HCT116 (cell line): ENCODE results near the gene AKAP13. TPM values are rescaled to one million over a fixed set of nuclear protein-coding genes. Genes with fewer than 3 reads are reported as not detected.

Experiments
- ATAC-seq: fragments of 200-7000 bp; cut with Tn5 transposase; 2 replicates; pipeline ENCODE4 v1.9.1; 2020; ENCODE audit warnings: mild to moderate bottlenecking, moderate library complexity
- BruUV-seq: library from RNA; stranded (reverse); fragments of 400-500 nt; replicated peaks from 2 replicates; lab custom pipeline; 2021; lab: Mats Ljungman, UMichigan
- CTCF ChIA-PET: fragments of 300-600 bp; sonication (Branson Sonifier 250); formaldehyde crosslinking; loops from one replicate; lab custom pipeline; 2021; ENCODE audit warnings: antibody characterized with exemption; lab: Charles Lee
- POLR2A ChIA-PET: fragments of 300-600, 350-600 bp; sonication (Branson Sonifier 250); formaldehyde crosslinking; loops from one replicate; lab custom pipeline; 2021; ENCODE audit warnings: antibody characterized with exemption; lab: Charles Lee
- RAD21 ChIA-PET, 2 experiments: fragments of 300-600 bp; sonication (Branson Sonifier 250); formaldehyde crosslinking; loops; one replicate each; lab custom pipeline; 2023; ENCODE audit warnings: low total read pairs in 2 of 2; ENCODE audit not compliant: uncharacterized antibody in 2 of 2, unreplicated experiment in 2 of 2, low non-redundant PET in 1 of 2; lab: Charles Lee
- DNase-seq: peaks from one replicate; pipeline ENCODE4 v3.0.0-alpha.2; 2010; ENCODE audit warnings: low read depth, low spot score
- H2AFZ ChIP-seq: fragments of 200-600 bp; shearing (Covaris generic), sonication (generic); 2 replicates; pipeline ENCODE4 v1.6.1; 2017; ENCODE audit warnings: low read depth, mixed run types, mixed read lengths, antibody characterized with exemption, low read length; ENCODE audit not compliant: poor library complexity, severe bottlenecking
- H3K27ac ChIP-seq: 2 replicates; pipeline ENCODE4 v1.5.1; 2012; ENCODE audit warnings: low read depth, low read length
- H3K27me3 ChIP-seq: fragments of 200-600 bp; sonication (generic); 2 replicates; pipeline ENCODE4 v1.6.1; 2016; ENCODE audit warnings: mixed run types, low read length, mixed read lengths; ENCODE audit not compliant: insufficient read depth
- H3K36me3 ChIP-seq, 2 experiments: fragments of 200-500 bp in 1 of 2; fragments of 200-600 bp in 1 of 2; sonication (Bioruptor generic) in 1 of 2; sonication (generic) in 1 of 2; 2 replicates each; pipeline versions ENCODE4 v1.5.1 to v1.6.1; 2014 to 2016; ENCODE audit warnings: low read length in 2 of 2, inconsistent platforms in 1 of 2, mixed read lengths in 1 of 2, mixed run types in 1 of 2; ENCODE audit not compliant: insufficient read depth in 2 of 2, control insufficient read depth in 1 of 2
- H3K4me1 ChIP-seq, 2 experiments: fragments of 200-600 bp in 1 of 2; sonication (generic) in 1 of 2; 2 replicates each; pipeline versions ENCODE4 v1.5.1 to v1.6.1; 2012 to 2017; ENCODE audit warnings: low read length in 2 of 2, inconsistent platforms in 1 of 2, mild to moderate bottlenecking in 1 of 2, mixed read lengths in 1 of 2, mixed run types in 1 of 2, moderate library complexity in 1 of 2; ENCODE audit not compliant: insufficient read depth in 2 of 2, control insufficient read depth in 1 of 2
- H3K4me2 ChIP-seq: fragments of 200-600 bp; sonication (generic); 2 replicates; pipeline ENCODE4 v1.6.1; 2017; ENCODE audit warnings: mixed run types, low read length, mixed read lengths
- H3K4me3 ChIP-seq, 2 experiments: fragments of 200-600 bp in 1 of 2; sonication (generic) in 1 of 2; replicated peaks in 1 of 2; 2 replicates each; pipeline ENCODE4 v1.5.1; 2011 to 2016; ENCODE audit warnings: low read length in 2 of 2, control low read depth in 1 of 2, low read depth in 1 of 2, mild to moderate bottlenecking in 1 of 2, mixed read lengths in 1 of 2, mixed run types in 1 of 2
- H3K79me2 ChIP-seq: fragments of 200-600 bp; sonication (generic); 2 replicates; pipeline ENCODE4 v1.6.1; 2017; ENCODE audit warnings: mild to moderate bottlenecking, mixed run types, low read length, moderate library complexity, mixed read lengths; ENCODE audit not compliant: insufficient read depth
- H3K9ac ChIP-seq: fragments of 200-600 bp; sonication (generic); 2 replicates; pipeline ENCODE4 v1.6.1; 2016; ENCODE audit warnings: low read length, mixed read lengths
- H3K9me2 ChIP-seq: fragments of 200-600 bp; sonication (generic), shearing (Covaris generic); 2 replicates; pipeline ENCODE4 v1.6.1; 2017; ENCODE audit warnings: mixed run types, mild to moderate bottlenecking, moderate library complexity; ENCODE audit not compliant: insufficient read depth
- H3K9me3 ChIP-seq, 2 experiments: fragments of 200-500 bp in 1 of 2; fragments of 200-600 bp in 1 of 2; sonication (Bioruptor generic) in 1 of 2; sonication (generic) in 1 of 2; 2 replicates each; pipeline ENCODE4 v1.6.1; 2014 to 2017; ENCODE audit warnings: low read length in 2 of 2, mixed read lengths in 2 of 2, inconsistent platforms in 1 of 2, low read depth in 1 of 2, mild to moderate bottlenecking in 1 of 2, mixed run types in 1 of 2, moderate library complexity in 1 of 2; ENCODE audit not compliant: control insufficient read depth in 1 of 2, insufficient read depth in 1 of 2
- H4K20me1 ChIP-seq: fragments of 200-600 bp; sonication (generic), shearing (Covaris generic); 2 replicates; pipeline ENCODE4 v1.6.1; 2017; ENCODE audit warnings: mixed run types, mild to moderate bottlenecking, moderate library complexity; ENCODE audit not compliant: insufficient read depth
- ATF3 ChIP-seq: IDR thresholded peaks from 2 replicates; pipeline ENCODE4 v1.6.1; 2012
- CBX3 ChIP-seq: IDR thresholded peaks from 2 replicates; pipeline ENCODE4 v1.6.1; 2012; ENCODE audit warnings: low read depth
- CTCF ChIP-seq, 3 experiments: fragments of 200-600 bp in 1 of 3; sonication (generic) in 1 of 3; IDR thresholded peaks in 2 of 3; conservative IDR thresholded peaks in 1 of 3; 2 replicates each; pipeline ENCODE4 v1.5.1; 2012 to 2017; ENCODE audit warnings: low read depth in 2 of 3, low read length in 2 of 3, antibody characterized with exemption in 1 of 3, borderline replicate concordance in 1 of 3, control low read depth in 1 of 3, mild to moderate bottlenecking in 1 of 3, mixed read lengths in 1 of 3, mixed run types in 1 of 3, moderate library complexity in 1 of 3; ENCODE audit not compliant: insufficient read depth in 1 of 3
- EGR1 ChIP-seq: IDR thresholded peaks from 2 replicates; pipeline ENCODE4 v1.6.1; 2012; ENCODE audit warnings: low read depth
- ELF1 ChIP-seq: IDR thresholded peaks from 2 replicates; pipeline ENCODE4 v1.6.1; 2012; ENCODE audit warnings: low read depth, borderline replicate concordance
- EZH2 ChIP-seq: fragments of 200-600 bp; sonication (generic); IDR thresholded peaks from 2 replicates; pipeline ENCODE4 v1.6.1; 2017; ENCODE audit warnings: antibody characterized with exemption, mixed run types
- EZH2phosphoT487 ChIP-seq: fragments of 200-600 bp; IDR thresholded peaks from 2 replicates; pipeline ENCODE4 v1.6.1; 2018; ENCODE audit warnings: antibody characterized with exemption, borderline replicate concordance
- FOSL1 ChIP-seq: IDR thresholded peaks from 2 replicates; pipeline ENCODE4 v1.6.1; 2012; ENCODE audit warnings: low read depth
- JUND ChIP-seq: IDR thresholded peaks from 2 replicates; pipeline ENCODE4 v1.6.1; 2012
- MAX ChIP-seq: IDR thresholded peaks from 2 replicates; pipeline ENCODE4 v1.6.1; 2012
- POLR2AphosphoS5 ChIP-seq: IDR thresholded peaks from 2 replicates; pipeline ENCODE4 v1.6.1; 2011; ENCODE audit warnings: mild to moderate bottlenecking, low read depth, low read length, moderate library complexity
- RAD21 ChIP-seq: IDR thresholded peaks from 2 replicates; pipeline ENCODE4 v1.6.1; 2012; ENCODE audit warnings: low read depth, mild to moderate bottlenecking
- REST ChIP-seq: IDR thresholded peaks from 2 replicates; pipeline ENCODE4 v1.6.1; 2012; ENCODE audit warnings: low read depth
- SIN3A ChIP-seq: IDR thresholded peaks from 2 replicates; pipeline ENCODE4 v1.6.1; 2012; ENCODE audit warnings: low read depth
- SP1 ChIP-seq: IDR thresholded peaks from 2 replicates; pipeline ENCODE4 v1.6.1; 2012; ENCODE audit warnings: low read depth
- SRF ChIP-seq: IDR thresholded peaks from 2 replicates; pipeline ENCODE4 v1.6.1; 2012; ENCODE audit warnings: low read depth
- TCF7L2 ChIP-seq: IDR thresholded peaks from 2 replicates; pipeline ENCODE4 v1.7.0; 2011; ENCODE audit warnings: borderline replicate concordance, inconsistent platforms; ENCODE audit not compliant: insufficient read depth, insufficient read length; ENCODE audit errors: extremely low read depth
- YY1 ChIP-seq: IDR thresholded peaks from 2 replicates; pipeline ENCODE4 v1.6.1; 2011; ENCODE audit warnings: low read length, low read depth, moderate library complexity, mild to moderate bottlenecking; ENCODE audit not compliant: insufficient replicate concordance; ENCODE audit errors: extremely low read depth
- ZFX ChIP-seq: fragments of 450-650 bp; IDR thresholded peaks from 2 replicates; pipeline ENCODE4 v1.6.1; 2017
- ZNF274 ChIP-seq: fragments of 200-500 bp; sonication (Bioruptor generic); IDR thresholded peaks from 2 replicates; pipeline ENCODE4 v1.6.1; 2014; ENCODE audit warnings: mild to moderate bottlenecking, low read depth, low read length, inconsistent platforms
- intact Hi-C: fragments of 100-400 bp; cut with micrococcal nuclease; formaldehyde crosslinking; loops from 2 replicates; pipeline ENCODE4 v1.10.0; 2022
- total RNA-seq: library from RNA; stranded (reverse); gene quantifications from one replicate; pipeline ENCODE4 v1.2.1, GENCODE V29; 2021; ENCODE audit not compliant: unreplicated experiment

The AKAP13 gene
- total RNA-seq, 1 experiment from 2014 or later: 43.1 TPM

- ChIA-PET POLR2A (no interaction called here), CTCF (no interaction called here), RAD21 (no interaction called here)
- H3K27me3 ChIP-seq: no peaks in the 10 kb centered on the region
- no peaks in the 10 kb centered on the region for H3K9me3 ChIP-seq
- no peak overlapping the region for H3K9ac ChIP-seq
- TF ChIP-seq EGR1 (no peak), SIN3A (no peak), POLR2AphosphoS5 (no peak), SRF (no peak), FOSL1 (no peak), RAD21 (no peak), TCF7L2 (no peak), CBX3 (no peak), JUND (no peak), SP1 (no peak), ATF3 (no peak), ZFX (no peak), MAX (no peak), EZH2phosphoT487 (no peak), YY1 (no peak), ELF1 (no peak), CTCF (IDR thresholded peaks at IDR 0.05 in 2 of 3, conservative IDR thresholded peaks at IDR 0.05 in 1 of 3; ENCODE audit: borderline replicate concordance in 1 of 3, insufficient read depth in 1 of 3, low read depth in 2 of 3, low read length in 2 of 3) (no peak), REST (no peak), ZNF274 (no peak), EZH2 (no peak)
- peaks cover 8 to 31% of the 10 kb centered on the region in 2 experiments for H3K4me1 ChIP-seq
- H3K79me2 ChIP-seq: peaks cover 90% of the 10 kb centered on the region
- no peak overlapping the region for H3K4me3 ChIP-seq
- BruUV-seq: no TSS peak
- H4K20me1 ChIP-seq: no peaks in the 10 kb centered on the region; the same call in 1 of the 2 replicates
- no peak for DNase-seq
- H3K9me2 ChIP-seq: no peaks in the 10 kb centered on the region
- H2AFZ ChIP-seq: no peak overlapping the region
- H3K4me2 ChIP-seq: no peak overlapping the region
- intact Hi-C loops: no loop called here
- H3K36me3 ChIP-seq: no peaks in the 10 kb centered on the region
- H3K27ac ChIP-seq: no peak overlapping the region
- ATAC-seq: no peak
Measured at GRCh38 chr15:85419161-85419560, 38.8 kb downstream of the AKAP13 start.
